Measurements from ENCODE around the gene OIT3. TPM values are rescaled to one million over a fixed set of nuclear protein-coding genes. Genes with fewer than 3 reads are reported as not detected.

The OIT3 gene
- total RNA-seq, 3 donors from 2014 or later: 0.15 TPM; not detected in 2

DNA sequence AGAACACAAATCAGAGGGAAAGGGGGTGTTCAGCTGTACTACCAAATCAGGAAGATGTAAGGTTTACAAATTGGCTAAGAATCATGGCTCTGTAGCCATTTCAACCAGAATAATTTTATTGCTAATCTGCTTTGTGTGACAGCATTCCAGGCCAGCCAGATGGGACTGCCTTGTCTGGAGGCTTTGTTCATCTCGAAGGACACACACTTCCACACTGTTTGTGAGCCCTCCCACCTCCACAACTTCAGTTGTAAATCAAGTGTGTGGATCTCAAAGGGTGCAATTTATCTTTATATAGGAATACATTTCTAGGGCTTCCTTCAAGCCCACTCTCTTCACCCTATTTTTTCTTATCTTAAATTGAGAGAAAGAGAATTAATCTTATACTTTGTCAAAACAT, 6.9 kb upstream of the OIT3 start:
- intact Hi-C loops (cut with DNase I; ENCODE audit: low total_unique reads): no loop called here
- Histone ChIP-seq H3K27ac (peak overlapping the region in 1 of 2 donors; percentile 6), H3K4me3 (no peak overlapping the region), H3K27me3 (no peaks in the 10 kb centered on the region), H3K9me3 (no peaks in the 10 kb centered on the region), H3K4me1 (no peaks in the 10 kb centered on the region), H3K36me3 (no peaks in the 10 kb centered on the region)
- no peak for DNase-seq (ENCODE audit: low spot score in 2 of 2)
- no peak for TF ChIP-seq POLR2AphosphoS5 (IDR thresholded peaks at IDR 0.05)
- TF ChIP-seq POLR2A (IDR thresholded peaks at IDR 0.05): no peak
- TF ChIP-seq CTCF (IDR thresholded peaks at IDR 0.05): no peak

DNA sequence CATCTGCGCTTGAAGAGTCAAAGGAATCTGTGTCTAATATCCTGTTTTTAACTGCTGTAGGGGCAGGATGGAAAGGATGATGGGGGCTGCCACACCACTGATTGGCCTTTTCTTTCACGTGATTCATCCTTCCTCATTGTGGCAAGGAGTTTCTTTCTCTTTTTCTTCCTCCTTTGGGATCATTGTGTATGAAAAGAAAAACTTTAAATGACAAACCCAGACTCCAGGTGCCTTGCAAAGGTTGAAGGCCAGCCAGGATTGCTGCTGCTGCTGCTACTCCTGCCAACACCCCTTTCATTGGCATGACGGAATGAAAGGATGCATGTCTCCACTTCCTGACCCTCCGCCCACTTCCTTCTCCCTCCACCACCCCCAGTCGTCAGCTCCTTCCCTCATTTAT, 6.5 kb upstream of the OIT3 start:
- TF ChIP-seq POLR2A (IDR thresholded peaks at IDR 0.05) (no peak), POLR2AphosphoS5 (IDR thresholded peaks at IDR 0.05) (no peak), CTCF (IDR thresholded peaks at IDR 0.05) (no peak)
- Histone ChIP-seq H3K27ac (no peak overlapping the region), H3K4me3 (peak overlapping the region in 1 of 3 donors; percentile 15), H3K9me3 (no peaks in the 10 kb centered on the region), H3K36me3 (no peaks in the 10 kb centered on the region), H3K27me3 (no peaks in the 10 kb centered on the region), H3K4me1 (no peaks in the 10 kb centered on the region)
- intact Hi-C loops (cut with DNase I; ENCODE audit: low total_unique reads): no loop called here
- no peak for DNase-seq (ENCODE audit: low spot score in 2 of 2)

DNA sequence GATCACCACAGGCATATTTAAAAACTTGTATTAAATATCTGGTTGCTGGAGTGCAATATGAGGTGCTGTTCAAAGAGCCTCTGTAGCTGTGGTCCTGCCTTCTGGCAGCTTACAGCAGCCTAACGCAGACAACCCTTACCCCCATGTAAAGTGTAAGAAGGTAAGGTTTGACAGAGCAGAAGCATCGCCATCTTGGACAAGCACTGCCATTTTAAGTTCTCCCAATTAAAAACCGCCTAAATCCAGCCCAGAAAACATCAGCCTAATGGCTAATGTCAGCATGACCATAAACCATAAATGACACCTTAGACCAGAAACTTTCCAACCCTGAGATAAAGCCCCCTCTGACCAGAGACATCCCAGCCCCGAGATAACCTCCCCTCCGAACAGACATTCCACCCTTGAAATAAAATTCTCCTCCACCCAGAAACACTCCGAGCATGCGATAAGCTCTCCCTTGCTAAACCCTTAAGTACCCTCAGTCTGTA, 5.3 kb upstream of the OIT3 start:
- Histone ChIP-seq H3K4me1 (no peaks in the 10 kb centered on the region), H3K27me3 (no peaks in the 10 kb centered on the region), H3K27ac (no peak overlapping the region), H3K9me3 (no peaks in the 10 kb centered on the region), H3K36me3 (no peaks in the 10 kb centered on the region), H3K4me3 (no peak overlapping the region)
- DNase-seq (ENCODE audit: low spot score in 2 of 2): no peak
- TF ChIP-seq POLR2AphosphoS5 (IDR thresholded peaks at IDR 0.05) (no peak), POLR2A (IDR thresholded peaks at IDR 0.05) (no peak), CTCF (IDR thresholded peaks at IDR 0.05) (no peak)
- intact Hi-C loops (cut with DNase I; ENCODE audit: low total_unique reads): no loop called here

GRCh38 chr10:72889391-72889831, 4.1 kb upstream of the OIT3 start:
- Histone ChIP-seq H3K4me3 (no peak overlapping the region), H3K27ac (no peak overlapping the region), H3K9me3 (no peaks in the 10 kb centered on the region), H3K27me3 (no peaks in the 10 kb centered on the region), H3K36me3 (no peaks in the 10 kb centered on the region), H3K4me1 (no peaks in the 10 kb centered on the region)
- peak in 1 of 2 donors; percentile 53 for DNase-seq (ENCODE audit: low spot score in 2 of 2)
- intact Hi-C loops (cut with DNase I; ENCODE audit: low total_unique reads): no loop called here
- no peak for TF ChIP-seq POLR2AphosphoS5 (IDR thresholded peaks at IDR 0.05)
- TF ChIP-seq POLR2A (IDR thresholded peaks at IDR 0.05): no peak
- no peak for TF ChIP-seq CTCF (IDR thresholded peaks at IDR 0.05)

DNA sequence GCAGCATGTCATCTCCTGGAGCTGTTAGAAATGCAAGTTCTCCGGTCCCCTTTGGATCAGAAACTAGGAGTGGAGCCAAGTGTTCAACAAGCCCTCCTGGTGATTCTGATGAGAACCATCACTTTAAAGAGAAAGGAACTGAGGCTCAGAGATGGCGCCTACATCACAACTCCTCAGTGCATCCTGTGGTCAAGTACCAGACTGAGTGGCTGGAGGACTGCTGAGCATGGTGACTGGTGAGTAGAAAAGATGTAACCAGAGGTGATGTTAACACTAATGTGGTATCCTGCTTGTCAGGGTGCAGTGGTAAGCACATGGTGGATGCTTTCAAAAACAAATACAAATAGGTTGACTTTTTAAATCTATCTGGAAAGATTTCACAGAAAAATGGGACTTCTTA, 3.5 kb upstream of the OIT3 start:
- no peak overlapping the region for H3K27ac ChIP-seq
- H3K4me3 ChIP-seq: no peak overlapping the region

More for the DNA sequence above, 3.5 kb upstream of the OIT3 start:
- intact Hi-C loops (cut with DNase I; ENCODE audit: low total_unique reads): no loop called here
- Histone ChIP-seq H3K9me3 (no peaks in the 10 kb centered on the region), H3K36me3 (no peaks in the 10 kb centered on the region), H3K27me3 (no peaks in the 10 kb centered on the region), H3K4me1 (no peaks in the 10 kb centered on the region)
- no peak for DNase-seq (ENCODE audit: low spot score in 2 of 2)
- no peak for TF ChIP-seq POLR2AphosphoS5 (IDR thresholded peaks at IDR 0.05)
- no peak for TF ChIP-seq CTCF (IDR thresholded peaks at IDR 0.05)
- no peak for TF ChIP-seq POLR2A (IDR thresholded peaks at IDR 0.05)
